ENCODE measurements around the gene FOXA2. TPM values are rescaled to one million over a fixed set of nuclear protein-coding genes. Genes with fewer than 3 reads are reported as not detected.

FOXA2 gene
- total RNA-seq, 1 donor: not detected

DNA sequence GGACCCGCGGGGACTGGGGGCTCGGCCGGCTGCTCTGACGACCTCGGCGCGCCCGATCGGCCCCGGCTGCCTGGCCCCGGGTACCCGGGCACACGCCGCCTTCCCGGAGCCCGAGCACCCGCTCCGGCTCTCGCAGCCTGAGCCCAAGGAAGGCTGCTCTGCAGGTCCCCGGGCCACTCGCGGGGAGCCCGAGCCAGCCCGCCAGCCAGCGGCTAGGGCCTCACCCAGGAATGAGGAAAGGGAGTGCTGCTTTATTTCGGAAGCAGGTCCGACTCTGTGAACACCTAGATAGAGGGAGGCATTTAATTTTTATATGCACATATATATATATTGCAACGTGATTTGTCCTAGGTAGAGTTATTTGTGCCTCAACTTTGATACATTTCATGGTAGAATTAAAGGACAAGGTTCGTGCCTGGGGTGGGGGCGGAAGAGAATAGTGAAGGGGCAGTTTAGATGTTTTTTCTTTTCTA lies 15.5 kb downstream of the FOXA2 start:
- Histone ChIP-seq H3K4me2 (ENCODE audit: insufficient read depth, low read length) (no peak overlapping the region), H3K27ac (ENCODE audit: low read depth, low read length) (no peak overlapping the region), H3K36me3 (ENCODE audit: insufficient read depth, low read length) (no peaks in the 10 kb centered on the region), H3K4me3 (ENCODE audit: insufficient read depth, low read length) (no peak overlapping the region), H3K27me3 (ENCODE audit: insufficient read depth, low read length) (peaks cover 4% of the 10 kb centered on the region), H3K4me1 (ENCODE audit: insufficient read depth, low read length) (no peaks in the 10 kb centered on the region), H4K20me1 (ENCODE audit: insufficient read depth, low read length) (no peaks in the 10 kb centered on the region), H3K9me3 (ENCODE audit: low read depth, low read length) (no peaks in the 10 kb centered on the region), H3K79me2 (ENCODE audit: insufficient read depth, low read length) (no peaks in the 10 kb centered on the region), H2AFZ (ENCODE audit: low read length) (no peak overlapping the region)
- no peak for DNase-seq (ENCODE audit: insufficient read length, low spot score, missing footprints)
- TF ChIP-seq CTCF (IDR thresholded peaks at IDR 0.05; ENCODE audit: extremely low read depth, low read depth, low read length): no peak

DNA sequence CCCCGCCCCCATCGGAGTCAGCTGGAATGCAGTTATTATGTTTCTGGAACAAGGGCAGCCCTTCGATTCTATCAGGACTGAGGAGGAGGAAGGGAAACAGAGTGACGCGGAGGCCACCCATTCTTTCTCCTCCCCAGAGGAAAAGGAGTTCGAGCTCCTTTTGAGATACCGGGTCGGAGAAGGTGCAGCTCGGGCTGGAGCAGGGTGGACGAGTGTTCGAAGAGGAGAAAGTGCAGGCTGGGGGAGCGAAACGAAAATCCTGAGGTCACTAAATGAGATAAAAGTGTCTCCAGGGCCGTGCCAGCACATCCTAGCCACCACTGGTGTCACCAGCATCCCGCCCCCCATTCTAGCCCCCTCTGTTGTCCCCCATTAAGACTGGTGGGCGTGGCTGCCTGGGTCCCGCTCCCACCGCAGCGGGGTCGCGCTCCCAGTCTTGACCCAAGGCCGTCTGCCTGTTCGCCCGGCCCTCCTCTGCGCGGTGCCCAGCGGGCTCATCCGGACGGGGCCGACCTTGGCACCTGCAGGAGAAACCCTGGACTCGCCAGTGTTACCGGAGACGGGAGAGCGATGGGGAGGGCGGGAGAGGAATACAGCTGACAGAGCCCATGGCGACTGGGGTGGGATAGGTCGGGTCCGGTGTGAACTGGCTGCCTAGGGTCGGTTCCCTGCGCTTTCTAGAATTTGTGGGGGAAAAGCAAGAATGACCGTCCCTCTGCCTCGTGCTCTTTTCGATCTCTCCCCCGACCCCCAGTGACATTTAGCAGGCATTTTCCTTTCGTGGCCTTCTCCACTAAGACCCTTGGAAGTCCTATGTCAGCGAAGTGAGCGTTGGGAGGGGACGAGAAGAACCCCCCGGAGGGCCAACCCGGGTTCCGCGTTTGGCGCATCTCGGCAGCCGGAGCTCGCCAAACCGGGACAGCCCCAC lies 16.2 kb downstream of the FOXA2 start:
- H3K79me2 ChIP-seq (ENCODE audit: insufficient read depth, low read length): no peaks in the 10 kb centered on the region
- H4K20me1 ChIP-seq (ENCODE audit: insufficient read depth, low read length): no peaks in the 10 kb centered on the region
- no peak overlapping the region for H2AFZ ChIP-seq (ENCODE audit: low read length)
- H3K4me1 ChIP-seq (ENCODE audit: insufficient read depth, low read length): no peaks in the 10 kb centered on the region
- H3K9me3 ChIP-seq (ENCODE audit: low read depth, low read length): no peaks in the 10 kb centered on the region
- no peak for DNase-seq (ENCODE audit: insufficient read length, low spot score, missing footprints)
- H3K4me2 ChIP-seq (ENCODE audit: insufficient read depth, low read length): no peak overlapping the region
- no peak overlapping the region for H3K27ac ChIP-seq (ENCODE audit: low read depth, low read length)
- no peak for TF ChIP-seq CTCF (IDR thresholded peaks at IDR 0.05; ENCODE audit: extremely low read depth, low read depth, low read length)
- H3K36me3 ChIP-seq (ENCODE audit: insufficient read depth, low read length): no peaks in the 10 kb centered on the region
- no peak overlapping the region for H3K4me3 ChIP-seq (ENCODE audit: insufficient read depth, low read length)
- peaks cover 4% of the 10 kb centered on the region for H3K27me3 ChIP-seq (ENCODE audit: insufficient read depth, low read length)

DNA sequence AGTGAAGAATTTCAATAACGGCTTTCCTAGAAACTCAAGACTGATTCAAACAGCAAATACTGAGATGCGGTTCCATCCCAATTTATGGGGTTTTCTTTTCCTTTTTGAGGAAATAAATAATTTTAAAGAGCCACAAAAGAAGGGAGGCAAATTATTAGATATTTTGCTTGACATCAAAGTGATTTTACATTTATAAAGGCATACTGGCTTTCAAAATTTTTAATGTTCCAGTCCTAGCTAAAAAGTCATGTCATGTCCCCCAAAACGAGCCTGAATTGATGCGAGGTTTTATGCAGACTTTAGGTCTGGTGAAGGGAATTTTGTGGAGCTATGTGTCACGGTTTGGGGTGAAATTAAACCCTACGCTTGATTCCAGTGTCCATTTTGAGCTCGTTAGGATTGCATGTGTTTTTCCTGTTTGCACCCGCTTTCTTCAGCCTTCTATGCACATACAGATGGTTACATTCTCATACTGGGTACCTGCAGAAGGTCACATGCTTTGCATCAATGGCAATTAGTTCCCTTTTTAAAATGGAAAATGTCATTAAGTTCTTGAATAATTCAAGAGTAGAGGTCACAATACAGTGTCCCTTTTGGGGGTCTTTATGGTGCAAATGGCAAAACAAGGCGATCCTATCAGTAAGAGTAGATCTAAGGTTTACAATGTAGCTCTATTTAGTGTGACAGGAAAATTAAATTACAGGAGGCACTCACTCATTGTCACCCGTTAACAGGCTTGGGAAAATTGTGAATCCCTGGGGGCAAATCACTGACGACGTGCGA lies 17.3 kb downstream of the FOXA2 start:
- no peaks in the 10 kb centered on the region for H3K79me2 ChIP-seq (ENCODE audit: insufficient read depth, low read length)

More for the DNA sequence above, 17.3 kb downstream of the FOXA2 start:
- no peak for TF ChIP-seq CTCF (IDR thresholded peaks at IDR 0.05; ENCODE audit: extremely low read depth, low read depth, low read length)
- H3K27me3 ChIP-seq (ENCODE audit: insufficient read depth, low read length): peaks cover 4% of the 10 kb centered on the region
- H3K4me1 ChIP-seq (ENCODE audit: insufficient read depth, low read length): no peaks in the 10 kb centered on the region
- no peak overlapping the region for H3K4me2 ChIP-seq (ENCODE audit: insufficient read depth, low read length)
- H3K9me3 ChIP-seq (ENCODE audit: low read depth, low read length): no peaks in the 10 kb centered on the region
- no peaks in the 10 kb centered on the region for H4K20me1 ChIP-seq (ENCODE audit: insufficient read depth, low read length)
- H2AFZ ChIP-seq (ENCODE audit: low read length): no peak overlapping the region
- no peaks in the 10 kb centered on the region for H3K36me3 ChIP-seq (ENCODE audit: insufficient read depth, low read length)
- no peak overlapping the region for H3K4me3 ChIP-seq (ENCODE audit: insufficient read depth, low read length)
- DNase-seq (ENCODE audit: insufficient read length, low spot score, missing footprints): no peak
- no peak overlapping the region for H3K27ac ChIP-seq (ENCODE audit: low read depth, low read length)

All from osteoblast (primary cell).